ENCODE results near the gene INSRR.

DNA sequence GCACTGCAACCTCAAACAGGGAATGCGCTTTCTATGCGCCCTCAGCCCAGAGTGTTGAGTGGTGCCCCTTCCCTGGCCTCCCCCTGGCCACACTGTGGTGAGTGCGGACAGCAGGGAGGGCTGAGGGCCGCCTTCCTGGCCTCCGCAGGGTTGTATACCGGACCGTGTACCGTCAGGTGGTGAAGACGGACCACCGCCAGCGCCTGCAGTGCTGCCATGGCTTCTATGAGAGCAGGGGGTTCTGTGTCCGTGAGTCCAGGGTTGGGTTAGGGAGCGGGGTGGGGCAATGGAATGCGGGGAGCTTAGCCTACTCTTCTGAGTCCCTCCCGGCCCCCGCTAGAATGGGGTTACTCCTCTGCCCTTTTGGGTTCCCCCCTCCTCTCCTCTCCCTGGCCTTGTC is 46.3 kb upstream of the INSRR start:
- no peak for TF ChIP-seq MEF2A (IDR thresholded peaks at IDR 0.05; ENCODE audit: control insufficient read depth, low read depth, low read length)
- TF ChIP-seq ZNF584 (CRISPR knock-in tag; IDR thresholded peaks at IDR 0.05; ENCODE audit: low read depth) = no peak
- TF ChIP-seq, protein P1, sequence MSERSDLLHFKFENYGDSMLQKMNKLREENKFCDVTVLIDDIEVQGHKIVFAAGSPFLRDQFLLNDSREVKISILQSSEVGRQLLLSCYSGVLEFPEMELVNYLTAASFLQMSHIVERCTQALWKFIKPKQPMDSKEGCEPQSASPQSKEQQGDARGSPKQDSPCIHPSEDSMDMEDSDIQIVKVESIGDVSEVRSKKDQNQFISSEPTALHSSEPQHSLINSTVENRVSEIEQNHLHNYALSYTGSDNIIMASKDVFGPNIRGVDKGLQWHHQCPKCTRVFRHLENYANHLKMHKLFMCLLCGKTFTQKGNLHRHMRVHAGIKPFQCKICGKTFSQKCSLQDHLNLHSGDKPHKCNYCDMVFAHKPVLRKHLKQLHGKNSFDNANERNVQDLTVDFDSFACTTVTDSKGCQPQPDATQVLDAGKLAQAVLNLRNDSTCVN (CRISPR knock-in tag; IDR thresholded peaks at IDR 0.05) = no peak
- TF ChIP-seq, protein P2, sequence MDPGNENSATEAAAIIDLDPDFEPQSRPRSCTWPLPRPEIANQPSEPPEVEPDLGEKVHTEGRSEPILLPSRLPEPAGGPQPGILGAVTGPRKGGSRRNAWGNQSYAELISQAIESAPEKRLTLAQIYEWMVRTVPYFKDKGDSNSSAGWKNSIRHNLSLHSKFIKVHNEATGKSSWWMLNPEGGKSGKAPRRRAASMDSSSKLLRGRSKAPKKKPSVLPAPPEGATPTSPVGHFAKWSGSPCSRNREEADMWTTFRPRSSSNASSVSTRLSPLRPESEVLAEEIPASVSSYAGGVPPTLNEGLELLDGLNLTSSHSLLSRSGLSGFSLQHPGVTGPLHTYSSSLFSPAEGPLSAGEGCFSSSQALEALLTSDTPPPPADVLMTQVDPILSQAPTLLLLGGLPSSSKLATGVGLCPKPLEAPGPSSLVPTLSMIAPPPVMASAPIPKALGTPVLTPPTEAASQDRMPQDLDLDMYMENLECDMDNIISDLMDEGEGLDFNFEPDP (CRISPR knock-in tag; IDR thresholded peaks at IDR 0.05) = no peak
- no peak for TF ChIP-seq FOS (IDR thresholded peaks at IDR 0.05; ENCODE audit: extremely low read depth, insufficient read length)
- TF ChIP-seq RFX5 (IDR thresholded peaks at IDR 0.05; ENCODE audit: low read depth, low read length) = no peak
- TF ChIP-seq, protein P3, sequence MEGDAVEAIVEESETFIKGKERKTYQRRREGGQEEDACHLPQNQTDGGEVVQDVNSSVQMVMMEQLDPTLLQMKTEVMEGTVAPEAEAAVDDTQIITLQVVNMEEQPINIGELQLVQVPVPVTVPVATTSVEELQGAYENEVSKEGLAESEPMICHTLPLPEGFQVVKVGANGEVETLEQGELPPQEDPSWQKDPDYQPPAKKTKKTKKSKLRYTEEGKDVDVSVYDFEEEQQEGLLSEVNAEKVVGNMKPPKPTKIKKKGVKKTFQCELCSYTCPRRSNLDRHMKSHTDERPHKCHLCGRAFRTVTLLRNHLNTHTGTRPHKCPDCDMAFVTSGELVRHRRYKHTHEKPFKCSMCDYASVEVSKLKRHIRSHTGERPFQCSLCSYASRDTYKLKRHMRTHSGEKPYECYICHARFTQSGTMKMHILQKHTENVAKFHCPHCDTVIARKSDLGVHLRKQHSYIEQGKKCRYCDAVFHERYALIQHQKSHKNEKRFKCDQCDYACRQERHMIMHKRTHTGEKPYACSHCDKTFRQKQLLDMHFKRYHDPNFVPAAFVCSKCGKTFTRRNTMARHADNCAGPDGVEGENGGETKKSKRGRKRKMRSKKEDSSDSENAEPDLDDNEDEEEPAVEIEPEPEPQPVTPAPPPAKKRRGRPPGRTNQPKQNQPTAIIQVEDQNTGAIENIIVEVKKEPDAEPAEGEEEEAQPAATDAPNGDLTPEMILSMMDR (IDR thresholded peaks at IDR 0.05 in 2 of 3, conservative IDR thresholded peaks at IDR 0.05 in 1 of 3; ENCODE audit: insufficient read depth in 2 of 3, low read depth in 1 of 3, low read length in 3 of 3) = no peak

Measured in K562 (cell line).